GM12892 (cell line): ENCODE results near the gene MANBA.
"Not testable (repeated sequence)": the region's sequence is repeated elsewhere in the genome, so short reads cannot be mapped to it uniquely, and the experiment has no call there.

Source experiments
- POLR2A ChIP-seq: IDR thresholded peaks from 2 replicates; pipeline ENCODE4 v1.6.1; 2011; ENCODE audit warnings: low read depth, low read length, control low read depth
- POLR2AphosphoS5 ChIP-seq: IDR thresholded peaks from 2 replicates; pipeline ENCODE4 v1.6.1; 2011; ENCODE audit warnings: low read depth, low read length, control low read depth

DNA sequence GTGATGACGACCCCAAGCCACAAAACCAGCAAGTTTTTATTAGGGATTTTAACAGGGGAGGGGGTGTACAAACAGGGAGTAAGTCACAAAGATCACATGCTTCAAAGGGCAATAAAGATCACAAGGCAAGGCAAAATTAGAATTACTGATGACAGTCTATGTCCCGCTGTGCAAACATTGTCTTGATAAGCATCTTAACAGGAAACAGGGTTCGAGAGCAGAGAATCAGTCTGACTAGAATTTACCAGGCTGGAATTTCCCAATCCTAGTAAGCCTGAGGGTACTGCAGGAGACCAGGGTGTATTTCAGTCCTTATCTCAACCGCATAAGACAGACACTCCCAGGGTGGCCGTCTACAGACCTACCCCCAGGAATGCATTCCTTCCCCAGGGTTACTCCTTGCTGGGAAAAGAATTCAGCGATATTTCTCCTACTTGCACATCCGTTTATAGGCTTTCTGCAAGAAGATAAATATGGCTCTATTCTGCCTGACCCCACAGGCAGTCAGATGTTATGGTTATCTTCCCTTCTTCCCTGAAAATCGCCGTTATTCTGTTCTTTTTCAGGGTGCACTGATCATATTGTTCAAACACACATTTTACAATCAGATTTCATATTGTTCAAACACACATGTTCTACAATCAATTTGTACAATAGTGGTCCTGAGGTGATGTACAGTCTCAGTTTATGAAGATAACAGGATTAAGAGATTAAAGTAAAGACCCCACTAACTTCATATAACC is 41.8 kb downstream of the MANBA start:
- not testable (repeated sequence) for TF ChIP-seq POLR2AphosphoS5, POLR2A
